GM19035 (cell line): ENCODE results near the gene SIK3.

Experiments used
- ATAC-seq: cut with Tn5 transposase; IDR thresholded peaks from one replicate; pipeline ENCODE4 v1.9.1; 2021; ENCODE audit not compliant: unreplicated experiment

Gene SIK3

GRCh38 chr11:116901964-116902688 lies 196.1 kb downstream of the SIK3 start:
- no peak for ATAC-seq

DNA sequence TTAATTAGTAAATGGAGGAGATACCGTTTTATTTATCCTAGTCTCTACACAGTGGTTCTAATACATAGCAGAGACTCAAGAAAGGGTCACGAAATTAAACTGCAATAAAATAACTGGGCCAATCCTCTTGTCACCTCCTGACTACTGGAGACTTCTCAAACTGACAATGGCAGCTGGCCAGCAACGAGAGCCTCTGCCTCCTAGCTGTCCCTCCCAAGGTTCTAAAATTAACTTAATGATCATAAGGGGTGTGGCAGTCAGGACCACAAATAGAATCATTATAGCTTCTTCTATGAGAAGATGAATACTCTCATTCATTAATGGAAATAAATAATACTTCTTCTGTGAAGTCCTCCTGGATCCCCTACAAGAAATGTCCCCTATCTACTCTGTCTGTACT lies 197.0 kb downstream of the SIK3 start:
- no peak for ATAC-seq

DNA sequence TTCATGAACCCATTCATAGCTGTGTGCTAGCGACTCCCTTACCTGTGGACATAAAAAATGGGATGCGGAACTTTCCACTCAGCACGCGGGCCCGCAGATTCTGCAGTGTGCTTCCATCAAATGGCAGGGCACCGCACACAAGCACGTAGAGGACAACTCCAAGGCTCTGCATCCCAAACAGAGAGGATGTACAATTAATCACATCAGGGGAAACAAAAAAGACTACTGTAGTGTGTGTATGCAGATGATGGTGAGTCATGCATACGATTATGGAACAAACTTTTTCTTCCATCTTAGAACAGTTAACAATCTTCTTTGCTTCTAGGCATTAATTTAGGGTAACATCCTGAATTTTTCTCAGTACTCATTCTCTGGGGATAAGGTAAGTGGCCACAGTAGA lies 202.0 kb downstream of the SIK3 start:
- no peak for ATAC-seq

DNA sequence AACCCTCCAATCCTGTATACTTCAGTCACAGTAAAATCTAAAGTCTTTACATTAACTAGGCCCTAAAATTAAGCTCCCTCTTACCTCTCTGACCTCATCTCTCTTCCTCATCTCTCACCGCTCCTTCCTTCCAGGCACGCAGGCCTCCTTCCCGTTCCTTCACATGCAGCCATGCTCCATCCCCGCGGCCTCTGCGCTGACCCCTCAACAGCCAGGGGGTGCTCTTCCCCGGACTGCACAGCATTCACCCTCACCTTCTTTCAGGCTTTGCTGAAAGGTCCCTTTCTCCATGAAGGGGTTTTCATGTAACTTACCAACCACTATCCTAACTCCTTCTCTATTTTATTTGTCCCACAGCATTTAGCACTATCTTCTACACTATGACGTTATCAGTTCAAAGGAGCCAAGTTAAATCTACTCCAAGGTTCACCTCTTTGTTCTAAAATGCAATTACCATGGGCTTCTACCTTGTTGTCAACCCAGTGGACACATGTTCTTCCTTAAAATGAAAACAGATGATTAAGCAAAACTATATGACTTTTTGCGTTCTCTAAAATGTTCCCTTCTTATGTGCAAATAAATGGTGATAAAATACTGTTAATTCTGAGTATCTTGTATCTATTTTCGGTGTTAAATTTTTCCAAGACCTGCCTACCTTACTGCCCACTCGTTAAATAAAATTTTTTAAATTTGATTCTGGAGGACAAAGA lies 203.0 kb downstream of the SIK3 start:
- ATAC-seq, result no peak

- ATAC-seq, result no peak
These were observed 204.3 kb downstream of the SIK3 start for GRCh38 chr11:116893906-116894305.

DNA sequence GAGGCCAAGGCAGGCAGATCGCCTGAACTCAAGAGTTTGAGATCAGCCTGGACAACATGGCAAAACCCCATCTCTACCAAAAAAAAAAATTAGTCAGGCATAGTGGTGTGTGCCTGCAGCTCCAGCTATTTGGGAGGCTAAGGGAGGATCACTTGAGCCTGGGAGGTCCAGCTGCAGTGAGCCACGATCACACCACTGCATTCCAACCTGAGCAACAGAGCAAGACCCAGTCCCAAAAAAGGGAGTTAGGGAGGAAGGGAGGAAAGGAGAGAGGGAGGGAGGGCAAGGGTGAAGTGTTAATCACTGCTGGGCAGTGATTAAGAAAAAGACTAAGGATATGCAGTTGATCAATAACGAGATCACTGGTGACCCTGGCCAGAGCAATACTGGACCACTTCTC lies 204.8 kb downstream of the SIK3 start:
- ATAC-seq, result no peak

DNA sequence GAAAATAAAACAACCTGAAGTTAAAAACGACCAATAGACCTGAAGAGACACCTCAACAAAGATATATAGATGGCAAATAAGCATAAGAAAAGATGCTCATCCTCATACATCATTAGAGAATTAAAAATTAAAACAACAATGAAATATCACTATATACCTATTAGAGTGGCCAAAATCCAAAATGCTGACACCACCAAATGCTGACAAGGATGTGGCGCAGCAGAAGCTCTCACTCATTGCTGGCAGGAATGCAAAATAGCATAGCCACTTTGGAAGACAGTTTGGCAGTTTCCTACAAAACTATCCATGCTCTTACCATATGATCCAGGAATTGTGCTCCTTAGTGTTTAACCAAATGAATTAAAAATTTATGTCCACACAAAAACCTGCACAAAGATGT lies 205.9 kb downstream of the SIK3 start:
- ATAC-seq, result no peak

GRCh38 chr11:116891746-116892145 lies 206.5 kb downstream of the SIK3 start:
- ATAC-seq, result no peak

- ATAC-seq, result no peak
These were observed 207.6 kb downstream of the SIK3 start for GRCh38 chr11:116890607-116891006.

DNA sequence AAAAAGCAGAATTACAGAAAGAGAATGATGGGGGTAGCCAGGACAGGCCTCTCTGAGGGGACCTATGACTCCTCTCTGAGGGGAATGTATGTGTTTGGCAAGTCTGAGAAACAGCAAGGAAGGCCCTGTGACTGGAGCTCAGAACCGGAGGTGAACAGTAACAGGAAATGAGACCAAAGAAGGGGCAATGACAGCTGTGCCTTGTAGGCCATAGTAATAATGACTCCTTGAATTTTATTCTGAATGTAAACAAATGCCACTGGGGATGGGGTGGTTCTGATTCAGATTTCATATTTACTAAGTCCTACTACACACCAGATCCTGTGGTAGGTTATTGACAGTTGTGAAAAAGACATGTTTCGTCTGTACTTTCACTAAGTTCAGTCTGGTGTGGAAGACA lies 208.0 kb downstream of the SIK3 start:
- no peak for ATAC-seq

GRCh38 chr11:116888884-116889549 lies 209.2 kb downstream of the SIK3 start:
- ATAC-seq, result no peak

DNA sequence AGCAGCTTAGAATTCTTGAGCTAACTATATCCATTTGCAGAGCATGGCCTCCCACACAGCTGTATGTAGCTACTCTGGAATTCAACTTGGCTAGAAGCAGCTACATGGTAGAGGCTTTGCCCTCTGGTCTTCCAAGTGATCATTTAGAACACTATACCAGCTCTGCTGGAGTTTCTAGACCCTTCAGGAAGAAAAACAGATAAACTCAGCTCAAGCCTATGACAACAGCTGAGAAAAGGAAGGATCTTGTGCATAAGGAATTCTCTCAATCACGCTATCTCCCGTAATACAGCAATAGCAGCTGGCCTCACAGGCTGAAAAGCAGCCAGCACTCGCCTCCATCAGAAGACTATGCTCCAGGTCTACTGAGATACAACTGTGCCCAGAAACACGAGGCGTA lies 210.2 kb downstream of the SIK3 start:
- ATAC-seq, result no peak

- no peak for ATAC-seq
These were observed 212.1 kb downstream of the SIK3 start for GRCh38 chr11:116885951-116886655.

GRCh38 chr11:116882386-116882785 lies 215.8 kb downstream of the SIK3 start:
- ATAC-seq, result no peak

- ATAC-seq, result no peak
These were observed 217.1 kb downstream of the SIK3 start for GRCh38 chr11:116881143-116881542.

DNA sequence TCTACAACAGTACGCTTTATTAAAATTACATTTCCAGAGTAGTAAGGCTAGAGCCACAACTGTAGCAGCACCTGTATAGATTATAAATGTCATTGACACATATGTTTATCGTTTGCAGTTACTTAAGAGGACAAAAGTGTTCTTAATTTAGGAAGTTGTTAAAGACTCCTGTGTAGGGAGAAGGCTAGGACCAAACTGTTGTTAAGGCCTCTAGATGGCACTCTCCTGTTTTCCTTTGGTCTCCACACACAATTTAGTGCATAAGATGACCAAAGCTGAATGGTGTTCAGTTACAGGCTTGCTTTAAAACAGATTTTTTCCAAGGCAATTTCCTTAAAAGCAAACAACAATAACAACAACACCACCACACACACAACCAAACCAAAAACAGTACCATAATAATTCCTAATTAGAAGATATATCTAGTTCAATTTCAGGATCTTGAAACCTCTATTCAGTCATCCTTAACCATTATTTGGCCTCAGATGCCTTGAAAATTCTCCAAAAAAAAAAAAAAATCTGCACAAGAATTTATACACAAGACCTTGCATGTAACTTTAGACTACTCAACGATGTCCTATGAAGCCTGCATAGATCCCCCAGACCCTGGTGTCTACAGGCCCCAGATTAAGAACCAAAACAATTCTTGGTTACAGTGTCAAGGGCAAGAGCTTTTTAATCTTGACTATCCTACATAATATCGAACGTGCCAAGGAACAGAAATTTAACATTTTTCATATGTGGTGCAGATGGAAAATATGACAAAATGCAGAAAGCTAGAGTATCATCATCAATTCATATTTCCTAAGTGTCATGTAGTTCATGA lies 218.2 kb downstream of the SIK3 start:
- no peak for ATAC-seq

DNA sequence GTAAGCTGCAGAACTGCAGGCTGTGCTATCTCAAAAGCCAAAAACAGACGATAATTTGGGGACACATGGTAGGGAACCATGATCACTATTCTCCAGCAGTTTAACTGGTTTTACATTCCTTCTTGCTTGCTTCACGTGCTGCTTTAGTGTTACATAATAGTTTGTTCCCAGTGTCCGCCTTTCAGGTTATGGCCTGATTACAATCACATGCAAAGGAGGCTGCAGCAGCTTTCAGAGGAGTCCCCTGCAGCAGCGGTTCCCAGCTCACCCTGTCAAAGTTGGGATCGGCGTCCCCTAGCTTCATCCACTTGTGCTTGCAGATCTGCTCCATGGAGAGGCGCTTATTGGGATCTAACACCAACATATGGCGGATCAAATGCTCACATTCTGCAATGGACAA lies 221.6 kb downstream of the SIK3 start:
- no peak for ATAC-seq

DNA sequence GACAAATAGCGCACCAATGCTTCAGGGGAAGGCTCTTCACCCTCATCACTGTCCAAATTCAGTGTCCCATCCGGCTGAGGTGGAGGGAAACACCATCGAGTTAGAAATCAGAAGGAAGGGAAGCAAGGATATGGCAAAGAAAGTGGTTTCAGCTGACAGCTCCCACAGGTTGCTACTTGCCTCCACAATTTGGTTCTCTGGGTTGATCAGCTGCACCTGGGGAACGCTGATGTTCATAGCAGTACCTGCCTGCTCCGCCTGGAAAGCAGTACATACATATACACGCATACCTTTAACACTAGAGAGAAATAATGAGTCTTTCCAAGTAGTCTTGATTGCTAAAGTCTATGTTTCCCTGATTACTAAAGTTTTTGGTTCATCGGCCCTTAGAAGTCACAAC lies 223.0 kb downstream of the SIK3 start:
- no peak for ATAC-seq

GRCh38 chr11:116874251-116874650 lies 224.0 kb downstream of the SIK3 start:
- ATAC-seq, result no peak

DNA sequence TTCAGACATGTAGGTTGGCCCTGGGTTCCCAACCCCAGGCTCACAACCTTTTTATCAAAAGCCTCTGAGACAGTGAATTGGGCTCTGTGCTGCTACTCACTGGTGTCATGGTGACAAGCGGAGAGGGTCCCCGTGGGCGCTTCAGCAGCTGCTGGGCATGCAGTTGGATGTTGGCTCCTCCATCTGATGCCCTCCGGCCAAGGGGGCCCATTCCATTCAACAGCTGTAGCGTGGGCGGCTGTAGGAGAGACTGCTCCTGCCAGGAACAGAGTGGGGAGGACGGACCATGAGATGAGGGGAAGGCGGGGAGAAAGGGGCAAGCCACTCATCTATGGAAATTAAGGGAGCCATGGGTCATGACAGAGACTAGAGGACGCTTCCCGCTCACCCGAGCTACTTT lies 224.8 kb downstream of the SIK3 start:
- ATAC-seq, result no peak

DNA sequence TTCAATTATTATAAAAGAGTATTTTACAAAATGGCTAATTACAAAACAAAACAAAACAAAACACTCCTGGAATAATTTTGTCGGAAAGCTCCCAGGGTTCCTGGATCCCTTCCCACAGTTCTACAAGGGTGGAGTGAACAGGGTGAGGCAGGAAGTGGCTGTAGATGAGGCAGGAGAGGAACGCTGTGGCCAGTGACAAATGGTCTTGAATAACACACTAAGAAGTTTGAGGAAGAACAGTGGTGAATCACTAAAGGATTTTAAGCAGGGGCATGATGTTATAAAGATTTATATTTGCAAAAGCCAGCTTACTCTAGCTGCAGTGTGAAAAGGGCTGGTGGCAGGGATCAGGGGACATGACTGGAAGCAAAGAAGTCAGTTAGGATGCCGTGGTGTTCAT lies 227.0 kb downstream of the SIK3 start:
- no peak for ATAC-seq
